HepG2 (cell line): ENCODE results near the gene EPB41L2. TPM values are rescaled to one million over a fixed set of nuclear protein-coding genes. Genes with fewer than 3 reads are reported as not detected.

Experiments
- ATAC-seq: fragments of 200-7000 bp; cut with Tn5 transposase; 3 replicates; pipeline ENCODE4 v1.9.1; 2020; ENCODE audit warnings: mild to moderate bottlenecking, moderate library complexity
- BruUV-seq: library from RNA; stranded (reverse); fragments of 400-500 nt; replicated peaks from 2 replicates; lab custom pipeline; 2021; lab: Mats Ljungman, UMichigan
- CTCF ChIA-PET: fragments of 300-600 bp; formaldehyde crosslinking; extraction: SDS; loops from one replicate; lab custom pipeline; 2021; ENCODE audit warnings: low total read pairs, inconsistent platforms, low intra/inter-chr PET ratio; lab: Yijun Ruan, JAX
- POLR2A ChIA-PET: fragments of 350-600 bp; sonication (Branson Sonifier 250); formaldehyde crosslinking; loops from one replicate; lab custom pipeline; 2020; ENCODE audit warnings: antibody characterized with exemption, inconsistent platforms; lab: Yijun Ruan, JAX
- DNase-seq: peaks from one replicate; pipeline ENCODE4 v3.0.0-alpha.2; 2015; ENCODE audit warnings: low spot score
- FAIRE-seq: peaks from 3 replicates; lab custom pipeline; 2011; peaks lifted over from hg19 to GRCh38; lab: Jason Lieb, UNC
- H2AFZ ChIP-seq: one replicate; pipeline ENCODE4 v1.6.1; 2011; ENCODE audit warnings: low read length, inconsistent platforms
- H3K27ac ChIP-seq: fragments of 300-600 bp; 3 replicates; pipeline ENCODE4 v1.8.0; 2011; ENCODE audit warnings: mixed run types, mild to moderate bottlenecking, mixed read lengths, low read length, inconsistent platforms; ENCODE audit not compliant: insufficient read depth; ENCODE audit errors: extremely low read length
- H3K27me3 ChIP-seq, 2 experiments: fragments of 200-600 bp in 1 of 2; 2 replicates in 1 of 2; 3 replicates in 1 of 2; pipeline versions ENCODE4 v1.6.0 to v1.8.0; 2011; ENCODE audit warnings: low read length in 2 of 2, mild to moderate bottlenecking in 2 of 2, moderate library complexity in 2 of 2, inconsistent platforms in 1 of 2; ENCODE audit not compliant: insufficient read depth in 2 of 2, control insufficient read depth in 1 of 2
- H3K36me3 ChIP-seq, 2 experiments: fragments of 200-600 bp in 1 of 2; replicated peaks in 1 of 2; 2 replicates in 1 of 2; 3 replicates in 1 of 2; pipeline versions ENCODE4 v1.5.1 to v1.8.0; 2011; ENCODE audit warnings: low read length in 2 of 2, inconsistent platforms in 1 of 2; ENCODE audit not compliant: insufficient read depth in 2 of 2, control insufficient read depth in 1 of 2
- H3K4me1 ChIP-seq: 2 replicates; pipeline ENCODE4 v1.5.1; 2012; ENCODE audit warnings: low read length, inconsistent platforms; ENCODE audit not compliant: insufficient read depth
- H3K4me2 ChIP-seq: 2 replicates; pipeline ENCODE4 v1.6.0; 2011; ENCODE audit warnings: low read depth, low read length, inconsistent platforms
- H3K4me3 ChIP-seq, 3 experiments: fragments of 200-600 bp in 1 of 3; sonication (generic), shearing (Covaris generic) in 1 of 3; replicated peaks in 1 of 3; 2 replicates each; pipeline ENCODE4 v1.5.1; 2011 to 2016; ENCODE audit warnings: low read length in 3 of 3, inconsistent platforms in 2 of 3, low read depth in 2 of 3, mild to moderate bottlenecking in 2 of 3, control low read depth in 1 of 3, mixed read lengths in 1 of 3; ENCODE audit not compliant: insufficient read depth in 1 of 3
- H3K79me2 ChIP-seq: one replicate; pipeline ENCODE4 v1.6.1; 2011; ENCODE audit warnings: low read length, inconsistent platforms; ENCODE audit not compliant: insufficient read depth
- H3K9ac ChIP-seq: 2 replicates; pipeline ENCODE4 v1.6.0; 2011; ENCODE audit warnings: mild to moderate bottlenecking, low read depth, low read length, inconsistent platforms; ENCODE audit not compliant: insufficient read depth
- H3K9me3 ChIP-seq: 2 replicates; pipeline ENCODE4 v1.5.1; 2012; ENCODE audit warnings: mild to moderate bottlenecking, low read length
- H4K20me1 ChIP-seq: 2 replicates; pipeline ENCODE4 v1.6.0; 2011; ENCODE audit warnings: inconsistent platforms, mild to moderate bottlenecking, low read length, moderate library complexity; ENCODE audit not compliant: insufficient read depth
- ARID2 ChIP-seq: sonication (generic); formaldehyde crosslinking; IDR thresholded peaks from 2 replicates; pipeline ENCODE4 v1.8.1; 2022; ENCODE audit warnings: mild to moderate bottlenecking, missing genetic modification reagents, borderline replicate concordance
- FOXA1 ChIP-seq, 2 experiments: fragments of 450-650 bp in 1 of 2; sonication (generic) in 1 of 2; formaldehyde crosslinking in 1 of 2; IDR thresholded peaks; 2 replicates each; pipeline versions ENCODE4 v1.4.0 to v1.6.1; 2016 to 2020; ENCODE audit warnings: missing genetic modification reagents in 1 of 2
- GPN1 ChIP-seq: sonication (generic); formaldehyde crosslinking; IDR thresholded peaks from 2 replicates; pipeline ENCODE4 v1.5.1; 2020; ENCODE audit warnings: missing genetic modification reagents, borderline replicate concordance
- ZNF367 ChIP-seq: sonication (generic); formaldehyde crosslinking; IDR thresholded peaks from 2 replicates; pipeline ENCODE4 v1.4.0; 2020; ENCODE audit warnings: missing genetic modification reagents, borderline replicate concordance
- ZNF607 ChIP-seq: sonication (generic); formaldehyde crosslinking; IDR thresholded peaks from 2 replicates; pipeline ENCODE4 v1.5.1; 2020; ENCODE audit warnings: missing genetic modification reagents, mild to moderate bottlenecking, borderline replicate concordance
- ZNF713 ChIP-seq: sonication (generic); formaldehyde crosslinking; IDR thresholded peaks from 2 replicates; pipeline ENCODE4 v1.4.0; 2020; ENCODE audit warnings: mild to moderate bottlenecking, missing genetic modification reagents
- WGBS: methylation state at CpG from one replicate; pipeline ENCODE4 v1.1.6; 2017; ENCODE audit warnings: low lambda C conversion rate; 5-methylcytosine and 5-hydroxymethylcytosine counted together
- in situ Hi-C: cut with HindIII; loops from 2 replicates; pipeline ENCODE4 v1.10.0; 2017; ENCODE audit warnings: low pct_unique_long_range_greater_than_20kb; ENCODE audit not compliant: extremely low pct_ligation_motif_present
- intact Hi-C: fragments of 100-400 bp; cut with micrococcal nuclease; formaldehyde crosslinking; loops from one replicate; pipeline ENCODE4 v1.10.0; 2022; ENCODE audit not compliant: unreplicated experiment
- polyA plus RNA-seq, 8 experiments: library from polyadenylated mRNA; depleted of rRNA in 3 of 8; stranded (reverse) in 7 of 8; unstranded in 1 of 8; fragments of >200 nt; fragmentation: Illumina TruSeq in 4 of 8; extraction: Trizol in 4 of 8; gene quantifications; 2 replicates each; pipeline versions ENCODE4 v1.2.1 to v1.2.3, GENCODE V29; 2011 to 2016; ENCODE audit warnings: low read depth in 4 of 8, missing spikeins in 1 of 8, mixed read lengths in 1 of 8; ENCODE audit not compliant: insufficient read depth in 1 of 8
- total RNA-seq, 5 experiments: library from RNA; depleted of rRNA; stranded (reverse); fragments of >200 nt; fragmentation: Illumina TruSeq; extraction: Trizol; gene quantifications; 2 replicates each; pipeline ENCODE4 v1.2.3, GENCODE V29; 2016; ENCODE audit warnings: low read depth in 1 of 5
- TF ChIP-seq, protein P1 (sequence below): sonication (generic); formaldehyde crosslinking; IDR thresholded peaks from 2 replicates; pipeline ENCODE4; 2020; ENCODE audit warnings: missing genetic modification reagents, mild to moderate bottlenecking, borderline replicate concordance

EPB41L2 gene
- total and polyA plus RNA-seq, 2 of the 13 experiments (the other 11 are each of a cell fraction or from before 2014, with no cell fraction given): 41.7 to 56.4 TPM

DNA sequence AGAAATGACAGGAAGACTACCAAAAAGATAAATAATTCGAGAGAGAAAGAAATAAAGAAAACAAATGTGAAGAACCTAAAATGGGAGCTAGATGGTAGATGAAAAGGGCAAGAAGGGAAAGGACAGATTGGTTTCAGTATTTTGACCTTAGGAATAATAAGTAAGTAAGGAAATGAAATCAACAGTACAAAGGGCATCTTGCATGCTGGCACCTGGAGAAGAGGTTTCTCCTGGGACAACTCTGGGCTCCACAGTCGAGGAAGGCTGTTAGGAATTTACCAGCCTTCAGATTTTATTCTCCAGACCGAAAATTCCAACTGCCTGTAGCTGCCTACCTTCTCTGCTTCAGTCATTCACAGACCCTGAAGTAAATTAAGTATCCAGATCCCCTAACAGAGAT is 155.4 kb downstream of the EPB41L2 start:
- Histone ChIP-seq H4K20me1 (no peaks in the 10 kb centered on the region), H3K36me3 (no peaks in the 10 kb centered on the region; a peak in 1 of 5 replicates), H3K79me2 (no peaks in the 10 kb centered on the region), H3K27ac (no peak overlapping the region), H3K4me2 (no peak overlapping the region), H3K4me1 (peaks cover 11% of the 10 kb centered on the region), H3K4me3 (no peak overlapping the region), H2AFZ (no peak overlapping the region), H3K9ac (no peak overlapping the region), H3K9me3 (no peaks in the 10 kb centered on the region), H3K27me3 (no peaks in the 10 kb centered on the region)
- 81% methylated on average over 3 of the region's 3 CpGs for WGBS
- ATAC-seq: no peak
- TF ChIP-seq FOXA1 (IDR thresholded peaks at IDR 0.05): peak; percentile 53; the same call in 1 of the 2 replicates
- no peak for TF ChIP-seq FOXA1 (CRISPR knock-in tag; IDR thresholded peaks at IDR 0.05)
- TF ChIP-seq ZNF367 (CRISPR knock-in tag): no peak
- no peak for TF ChIP-seq ZNF607 (CRISPR knock-in tag)
- no peak for TF ChIP-seq GPN1 (CRISPR knock-in tag)
- TF ChIP-seq, protein P1, sequence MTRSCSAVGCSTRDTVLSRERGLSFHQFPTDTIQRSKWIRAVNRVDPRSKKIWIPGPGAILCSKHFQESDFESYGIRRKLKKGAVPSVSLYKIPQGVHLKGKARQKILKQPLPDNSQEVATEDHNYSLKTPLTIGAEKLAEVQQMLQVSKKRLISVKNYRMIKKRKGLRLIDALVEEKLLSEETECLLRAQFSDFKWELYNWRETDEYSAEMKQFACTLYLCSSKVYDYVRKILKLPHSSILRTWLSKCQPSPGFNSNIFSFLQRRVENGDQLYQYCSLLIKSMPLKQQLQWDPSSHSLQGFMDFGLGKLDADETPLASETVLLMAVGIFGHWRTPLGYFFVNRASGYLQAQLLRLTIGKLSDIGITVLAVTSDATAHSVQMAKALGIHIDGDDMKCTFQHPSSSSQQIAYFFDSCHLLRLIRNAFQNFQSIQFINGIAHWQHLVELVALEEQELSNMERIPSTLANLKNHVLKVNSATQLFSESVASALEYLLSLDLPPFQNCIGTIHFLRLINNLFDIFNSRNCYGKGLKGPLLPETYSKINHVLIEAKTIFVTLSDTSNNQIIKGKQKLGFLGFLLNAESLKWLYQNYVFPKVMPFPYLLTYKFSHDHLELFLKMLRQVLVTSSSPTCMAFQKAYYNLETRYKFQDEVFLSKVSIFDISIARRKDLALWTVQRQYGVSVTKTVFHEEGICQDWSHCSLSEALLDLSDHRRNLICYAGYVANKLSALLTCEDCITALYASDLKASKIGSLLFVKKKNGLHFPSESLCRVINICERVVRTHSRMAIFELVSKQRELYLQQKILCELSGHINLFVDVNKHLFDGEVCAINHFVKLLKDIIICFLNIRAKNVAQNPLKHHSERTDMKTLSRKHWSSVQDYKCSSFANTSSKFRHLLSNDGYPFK (CRISPR knock-in tag): no peak
- TF ChIP-seq ZNF713 (CRISPR knock-in tag): no peak
- TF ChIP-seq ARID2 (CRISPR knock-in tag): peak; percentile 67; the same call in 1 of the 2 replicates
- ChIA-PET POLR2A (no interaction called here), CTCF (no interaction called here)
- DNase-seq: no peak
- FAIRE-seq: no peak
- no TSS peak for BruUV-seq
- in situ Hi-C loops: no loop called here
- intact Hi-C loops: no loop called here
